HepG2 (cell line): Measurements from ENCODE around the gene NBL1. TPM values are rescaled to one million over a fixed set of nuclear protein-coding genes. Genes with fewer than 3 reads are reported as not detected.
A peak's percentile ranks its signal among the peaks of the same experiment; 100 is the strongest.

Experiments used
- ARHGAP35 ChIP-seq: sonication (generic); formaldehyde crosslinking; IDR thresholded peaks from 2 replicates; pipeline ENCODE4 v1.9.0; 2022; ENCODE audit warnings: mild to moderate bottlenecking, inconsistent platforms, moderate library complexity, missing genetic modification reagents, borderline replicate concordance
- ARID2 ChIP-seq: sonication (generic); formaldehyde crosslinking; IDR thresholded peaks from 2 replicates; pipeline ENCODE4 v1.8.1; 2022; ENCODE audit warnings: mild to moderate bottlenecking, missing genetic modification reagents, borderline replicate concordance
- BCL3 ChIP-seq: sonication (generic); formaldehyde crosslinking; IDR thresholded peaks from 2 replicates; pipeline ENCODE4 v1.5.1; 2020; ENCODE audit warnings: mild to moderate bottlenecking, missing genetic modification reagents, moderate library complexity
- BCL6 ChIP-seq: IDR thresholded peaks from 2 replicates; pipeline ENCODE4 v1.6.1; 2016; ENCODE audit warnings: missing genetic modification reagents, missing compliant biosample characterization
- DMAP1 ChIP-seq: IDR thresholded peaks from 2 replicates; pipeline ENCODE4 v1.6.1; 2016
- IKZF1 ChIP-seq: fragments of 450-650 bp; IDR thresholded peaks from 2 replicates; pipeline ENCODE4 v1.7.1; 2016
- KDM5B ChIP-seq: sonication (generic); formaldehyde crosslinking; IDR thresholded peaks from 2 replicates; pipeline ENCODE4 v1.4.0; 2020; ENCODE audit warnings: missing genetic modification reagents, mild to moderate bottlenecking, borderline replicate concordance
- MAFF ChIP-seq: IDR thresholded peaks from 2 replicates; pipeline ENCODE4 v1.6.1; 2011; ENCODE audit warnings: low read depth, low read length, improper control_type of control experiment
- NR1H2 ChIP-seq: sonication (generic); formaldehyde crosslinking; IDR thresholded peaks from 2 replicates; pipeline ENCODE4 v1.8.1; 2022; ENCODE audit warnings: low read depth, missing genetic modification reagents, borderline replicate concordance
- RXRA ChIP-seq: sonication (generic); formaldehyde crosslinking; IDR thresholded peaks from 2 replicates; pipeline ENCODE4 v1.5.1; 2020; ENCODE audit warnings: missing genetic modification reagents
- SYNCRIP ChIP-seq: fragments of 200-400 bp; formaldehyde crosslinking; IDR thresholded peaks from 2 replicates; pipeline ENCODE4 v1.6.1; 2018; ENCODE audit warnings: mild to moderate bottlenecking, low read depth, low read length; ENCODE audit not compliant: insufficient read depth
- TOPORS ChIP-seq: sonication (generic); formaldehyde crosslinking; IDR thresholded peaks from 2 replicates; pipeline ENCODE4 v1.8.0; 2023; ENCODE audit warnings: mild to moderate bottlenecking, missing genetic modification reagents
- ZBTB20 ChIP-seq: sonication (generic); formaldehyde crosslinking; IDR thresholded peaks from 2 replicates; pipeline ENCODE4 v1.8.1; 2023; ENCODE audit warnings: missing genetic modification reagents, low read depth, mild to moderate bottlenecking, borderline replicate concordance
- ZNF280D ChIP-seq: sonication (generic); formaldehyde crosslinking; IDR thresholded peaks from 2 replicates; pipeline ENCODE4 v1.5.1; 2020; ENCODE audit warnings: mild to moderate bottlenecking, missing genetic modification reagents
- ZNF501 ChIP-seq: sonication (generic); formaldehyde crosslinking; IDR thresholded peaks from 2 replicates; pipeline ENCODE4 v1.5.1; 2020; ENCODE audit warnings: mild to moderate bottlenecking, moderate library complexity, missing genetic modification reagents
- ZNF546 ChIP-seq: sonication (generic); formaldehyde crosslinking; conservative IDR thresholded peaks from 2 replicates; pipeline ENCODE4 v1.8.1; 2023; ENCODE audit warnings: mild to moderate bottlenecking, missing genetic modification reagents
- ZNF547 ChIP-seq: sonication (generic); formaldehyde crosslinking; IDR thresholded peaks from 2 replicates; pipeline ENCODE4 v1.5.1; 2020; ENCODE audit warnings: mild to moderate bottlenecking, missing genetic modification reagents
- ZNF552 ChIP-seq: sonication (generic); formaldehyde crosslinking; IDR thresholded peaks from 2 replicates; pipeline ENCODE4 v1.9.0; 2022; ENCODE audit warnings: missing genetic modification reagents, mild to moderate bottlenecking, borderline replicate concordance
- ZNF589 ChIP-seq: sonication (generic); formaldehyde crosslinking; conservative IDR thresholded peaks from 2 replicates; pipeline ENCODE4 v1.8.0; 2022; ENCODE audit warnings: mild to moderate bottlenecking, moderate library complexity, missing genetic modification reagents
- ZNF614 ChIP-seq: IDR thresholded peaks from 2 replicates; pipeline ENCODE4 v1.6.1; 2018; ENCODE audit warnings: missing biosample characterization, missing genetic modification reagents, inconsistent platforms, borderline replicate concordance
- ZNF674 ChIP-seq: sonication (generic); formaldehyde crosslinking; IDR thresholded peaks from 2 replicates; pipeline ENCODE4 v1.5.0; 2020; ENCODE audit warnings: low read depth, mild to moderate bottlenecking, missing genetic modification reagents
- ZNF770 ChIP-seq: sonication (generic); formaldehyde crosslinking; IDR thresholded peaks from 2 replicates; pipeline ENCODE4 v1.5.0; 2020; ENCODE audit warnings: mild to moderate bottlenecking, missing genetic modification reagents
- ZSCAN21 ChIP-seq: sonication (generic); formaldehyde crosslinking; IDR thresholded peaks from 2 replicates; pipeline ENCODE4 v1.8.0; 2022; ENCODE audit warnings: mild to moderate bottlenecking, missing genetic modification reagents, moderate library complexity, borderline replicate concordance
- polyA plus RNA-seq, 8 experiments: library from polyadenylated mRNA; depleted of rRNA in 3 of 8; stranded (reverse) in 7 of 8; unstranded in 1 of 8; fragments of >200 nt; fragmentation: Illumina TruSeq in 4 of 8; extraction: Trizol in 4 of 8; gene quantifications; 2 replicates each; pipeline versions ENCODE4 v1.2.1 to v1.2.3, GENCODE V29; 2011 to 2016; ENCODE audit warnings: low read depth in 4 of 8, missing spikeins in 1 of 8, mixed read lengths in 1 of 8; ENCODE audit not compliant: insufficient read depth in 1 of 8
- total RNA-seq, 5 experiments: library from RNA; depleted of rRNA; stranded (reverse); fragments of >200 nt; fragmentation: Illumina TruSeq; extraction: Trizol; gene quantifications; 2 replicates each; pipeline ENCODE4 v1.2.3, GENCODE V29; 2016; ENCODE audit warnings: low read depth in 1 of 5

The NBL1 gene
- total and polyA plus RNA-seq, 2 of the 13 experiments (the other 11 are each of a cell fraction or from before 2014, with no cell fraction given) = 2.7 to 13.8 TPM

- 0 out of 2 replicates have a peak, but pooled peaks have one; percentile 17 for TF ChIP-seq RXRA (CRISPR knock-in tag)
- TF ChIP-seq SYNCRIP = no peak
- no peak for TF ChIP-seq ZNF547
- TF ChIP-seq ZNF552 (CRISPR knock-in tag) = no peak
- TF ChIP-seq IKZF1 = no peak
- 0 out of 2 replicates have a peak, but pooled peaks have one; percentile 53 for TF ChIP-seq ZNF501 (CRISPR knock-in tag)
- no peak for TF ChIP-seq ZNF280D (CRISPR knock-in tag)
- TF ChIP-seq ARHGAP35 = no peak
- no peak for TF ChIP-seq ZNF674
- TF ChIP-seq ARID2 (CRISPR knock-in tag) = no peak
- TF ChIP-seq NR1H2 (CRISPR knock-in tag) = no peak
- TF ChIP-seq ZNF589 (CRISPR knock-in tag) = no peak
- TF ChIP-seq BCL6 (CRISPR knock-in tag) = peak; percentile 80
- TF ChIP-seq ZNF546 (CRISPR knock-in tag) = no peak
- TF ChIP-seq ZSCAN21 (CRISPR knock-in tag) = no peak
- TF ChIP-seq TOPORS = no peak
- no peak for TF ChIP-seq MAFF
- TF ChIP-seq ZNF614 (CRISPR knock-in tag) = no peak
- no peak for TF ChIP-seq ZBTB20 (CRISPR knock-in tag)
- no peak for TF ChIP-seq BCL3 (CRISPR knock-in tag)
- no peak for TF ChIP-seq ZNF770 (CRISPR knock-in tag)
- TF ChIP-seq KDM5B = no peak
- no peak for TF ChIP-seq DMAP1 (CRISPR knock-in tag)
These were observed 60.4 kb downstream of the NBL1 start (continued) for GRCh38 chr1:19704247-19705113.
